Progenitor cell of endocrine pancreas (in vitro differentiated cells): Measurements from ENCODE around the gene STAB2. TPM values are rescaled to one million over a fixed set of nuclear protein-coding genes. Genes with fewer than 3 reads are reported as not detected.

ENCODE experiments used
- DNase-seq: peaks from one replicate; pipeline ENCODE4 v3.0.0; 2021; ENCODE audit warnings: low spot score; ENCODE audit not compliant: unreplicated experiment
- H3K27ac Mint-ChIP-seq: 2 replicates; pipeline ENCODE4 v1.8.0; 2021; ENCODE audit warnings: mild to moderate bottlenecking, moderate library complexity, mixed read lengths
- H3K27me3 Mint-ChIP-seq: 2 replicates; pipeline ENCODE4 v1.8.0; 2021; ENCODE audit warnings: mixed read lengths
- H3K36me3 Mint-ChIP-seq: 2 replicates; pipeline ENCODE4 v1.8.0; 2022; ENCODE audit warnings: mixed read lengths; ENCODE audit not compliant: insufficient read depth
- H3K4me1 Mint-ChIP-seq: 2 replicates; pipeline ENCODE4 v1.8.0; 2021; ENCODE audit warnings: low read depth, mixed read lengths
- H3K4me3 Mint-ChIP-seq: 2 replicates; pipeline ENCODE4 v1.8.0; 2021; ENCODE audit warnings: low read depth, mild to moderate bottlenecking, moderate library complexity, mixed read lengths
- H3K9me3 Mint-ChIP-seq: 2 replicates; pipeline ENCODE4 v1.8.0; 2021; ENCODE audit warnings: low read depth, mixed read lengths
- CTCF ChIP-seq: fragments of 200-600 bp; sonication (generic); IDR thresholded peaks from one replicate; pipeline ENCODE4 v1.5.0; 2021; ENCODE audit warnings: antibody characterized with exemption, mild to moderate bottlenecking; ENCODE audit not compliant: unreplicated experiment
- total RNA-seq: library from RNA; stranded (reverse); gene quantifications from 2 replicates; pipeline ENCODE4 v1.2.1, GENCODE V29; 2021

The STAB2 gene
- total RNA-seq, 1 donor from 2014 or later, result not detected

DNA sequence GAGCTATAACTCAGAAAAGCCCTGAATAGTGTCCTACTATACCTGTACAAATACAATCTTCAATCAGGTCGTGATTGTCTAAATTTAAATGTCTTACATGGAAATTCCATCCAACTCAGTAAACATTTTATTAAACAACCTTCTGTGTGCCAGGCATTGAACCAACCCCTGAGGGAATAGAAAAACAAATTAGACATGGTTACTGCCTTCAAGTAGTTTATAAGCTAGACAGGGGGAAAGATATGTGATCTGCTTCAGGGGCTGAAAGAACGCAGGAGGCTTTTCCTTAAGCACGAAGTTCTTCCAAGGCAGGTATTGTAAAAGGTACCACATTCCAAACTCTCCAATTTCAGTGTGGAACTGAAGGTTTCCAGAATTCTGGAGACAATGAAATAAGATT, 39.7 kb upstream of the STAB2 start:
- H3K27ac Mint-ChIP-seq, result no peak overlapping the region
- H3K36me3 Mint-ChIP-seq, result peaks cover 4% of the 10 kb centered on the region
- peaks cover 8% of the 10 kb centered on the region for H3K9me3 Mint-ChIP-seq
- no peak for TF ChIP-seq CTCF
- no peak overlapping the region for H3K4me3 Mint-ChIP-seq
- H3K4me1 Mint-ChIP-seq, result no peaks in the 10 kb centered on the region
- no peak for DNase-seq
- peaks cover 64% of the 10 kb centered on the region for H3K27me3 Mint-ChIP-seq

DNA sequence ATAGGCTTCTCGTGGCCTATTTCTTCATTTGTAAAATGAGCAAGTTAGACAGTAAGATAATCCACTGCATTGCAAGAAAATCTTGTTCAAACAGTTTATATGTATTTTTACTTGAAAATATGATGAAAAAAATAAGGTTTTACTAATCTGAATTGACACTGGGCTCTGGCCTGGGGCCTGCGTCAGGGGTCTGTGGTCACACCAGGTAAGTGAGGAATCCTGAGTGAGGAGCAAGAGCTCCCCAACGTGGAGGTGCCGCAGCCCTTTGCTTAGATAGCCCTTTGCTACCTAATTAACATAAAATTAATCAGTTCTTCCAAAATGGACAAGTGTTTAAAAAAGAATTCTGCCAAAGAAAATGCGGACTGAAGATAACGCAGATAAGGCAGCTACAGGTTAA, 39.1 kb upstream of the STAB2 start:
- Mint-ChIP-seq H3K36me3 (peaks cover 4% of the 10 kb centered on the region), H3K27me3 (peaks cover 64% of the 10 kb centered on the region), H3K9me3 (peaks cover 8% of the 10 kb centered on the region), H3K4me1 (no peaks in the 10 kb centered on the region), H3K4me3 (no peak overlapping the region), H3K27ac (no peak overlapping the region)
- TF ChIP-seq CTCF, result no peak
- DNase-seq, result no peak

DNA sequence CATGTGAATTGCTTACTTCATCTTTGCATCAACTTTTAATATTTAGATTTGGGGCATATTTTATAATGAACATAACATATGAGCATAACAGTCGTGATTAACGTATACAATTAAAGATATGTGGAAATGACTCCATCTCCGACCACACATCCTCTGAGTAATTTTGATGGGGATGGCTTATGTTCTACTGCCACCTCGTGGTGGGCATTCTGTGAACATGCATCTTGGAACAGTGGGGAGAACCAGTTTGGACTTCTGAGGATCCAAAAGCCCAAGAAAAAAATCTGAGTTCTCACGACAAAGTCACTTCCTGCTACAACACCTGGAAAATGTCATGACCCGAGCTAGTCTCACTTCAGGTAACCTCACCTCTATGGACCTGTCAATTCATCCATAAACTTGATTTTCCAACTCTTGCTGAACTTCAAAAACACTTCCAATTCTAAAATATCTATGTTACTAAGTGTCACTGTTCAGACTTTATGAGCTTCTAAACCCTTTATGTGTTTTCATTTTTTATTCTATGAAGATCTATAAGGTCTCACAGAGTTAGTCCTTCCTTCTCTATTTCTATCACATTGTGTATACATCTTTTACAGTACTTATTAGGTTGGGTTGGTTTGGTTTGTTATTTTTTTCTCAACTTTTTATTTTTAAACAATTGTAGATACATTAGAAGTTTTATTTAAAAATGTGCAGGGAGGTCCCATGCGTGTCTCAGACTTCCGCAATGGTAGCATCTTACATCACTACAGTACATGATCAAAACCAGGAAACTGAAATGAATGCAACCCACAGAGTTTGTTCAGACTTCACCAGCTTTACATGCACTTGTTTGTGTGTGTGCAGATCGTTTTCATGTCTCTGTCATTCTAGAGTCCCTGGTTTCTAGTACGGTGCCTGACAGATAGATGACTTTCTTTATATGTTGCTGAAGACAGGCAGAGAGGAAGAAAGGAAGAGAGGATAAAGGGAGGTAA, 38.2 kb upstream of the STAB2 start:
- Mint-ChIP-seq H3K9me3 (peaks cover 8% of the 10 kb centered on the region), H3K27ac (no peak overlapping the region), H3K4me1 (no peaks in the 10 kb centered on the region), H3K4me3 (no peak overlapping the region), H3K36me3 (peaks cover 4% of the 10 kb centered on the region), H3K27me3 (peaks cover 72% of the 10 kb centered on the region)
- TF ChIP-seq CTCF, result peak; percentile 98
- DNase-seq, result peak; percentile 67

- no peak overlapping the region for H3K4me3 Mint-ChIP-seq
- DNase-seq, result no peak
- H3K27ac Mint-ChIP-seq, result no peak overlapping the region
- no peak for TF ChIP-seq CTCF
- peaks cover 2% of the 10 kb centered on the region for H3K4me1 Mint-ChIP-seq
- peaks cover 1% of the 10 kb centered on the region for H3K36me3 Mint-ChIP-seq
- peaks cover 43% of the 10 kb centered on the region for H3K27me3 Mint-ChIP-seq
- H3K9me3 Mint-ChIP-seq, result peaks cover 4% of the 10 kb centered on the region
Observed at GRCh38 chr12:103556890-103557627, 30.0 kb upstream of the STAB2 start.

DNA sequence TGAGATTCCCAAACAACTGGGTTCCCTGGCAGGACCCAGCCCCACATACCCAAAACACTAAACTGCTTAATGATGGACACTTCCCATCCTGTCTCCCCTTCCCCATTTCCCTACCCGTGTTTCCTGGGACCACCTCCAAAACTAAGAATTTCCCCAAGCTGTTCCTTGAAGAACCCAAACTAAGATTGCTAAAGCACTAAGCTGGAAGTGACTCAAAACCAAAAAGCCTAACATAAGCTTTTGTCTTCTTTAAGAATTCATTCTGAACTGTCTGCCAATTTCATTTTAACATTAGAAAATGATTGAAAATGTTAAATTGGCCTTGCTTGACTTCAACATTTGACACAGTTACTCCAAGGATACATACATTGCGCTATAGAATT, 29.5 kb upstream of the STAB2 start:
- no peak for DNase-seq
- Mint-ChIP-seq H3K36me3 (peaks cover 1% of the 10 kb centered on the region), H3K4me3 (no peak overlapping the region), H3K27ac (no peak overlapping the region), H3K9me3 (peaks cover 4% of the 10 kb centered on the region), H3K4me1 (peaks cover 2% of the 10 kb centered on the region), H3K27me3 (peaks cover 37% of the 10 kb centered on the region)
- no peak for TF ChIP-seq CTCF
